Endodermal cell (in vitro differentiated cells): Measurements from ENCODE around the gene SMIM15. TPM values are rescaled to one million over a fixed set of nuclear protein-coding genes. Genes with fewer than 3 reads are reported as not detected.

Experiments used
- DNase-seq: peaks from one replicate; pipeline ENCODE4 v3.0.0-alpha.2; 2017
- H3K27ac ChIP-seq: 2 replicates; pipeline ENCODE4 v1.5.1; 2013; ENCODE audit warnings: mild to moderate bottlenecking, low read depth, low read length, moderate library complexity
- H3K27me3 ChIP-seq: 2 replicates; pipeline ENCODE4 v1.6.1; 2013; ENCODE audit warnings: mild to moderate bottlenecking, low read length, moderate library complexity; ENCODE audit not compliant: insufficient read depth, control insufficient read depth, poor library complexity, severe bottlenecking
- H3K36me3 ChIP-seq: 2 replicates; pipeline ENCODE4 v1.7.0; 2013; ENCODE audit warnings: mild to moderate bottlenecking, low read length, moderate library complexity; ENCODE audit not compliant: control insufficient read depth, insufficient read depth
- H3K4me1 ChIP-seq: one replicate; pipeline ENCODE4 v1.7.0; 2013; ENCODE audit warnings: low read length; ENCODE audit not compliant: control insufficient read depth, insufficient read depth
- H3K4me3 ChIP-seq: 2 replicates; pipeline ENCODE4 v1.5.1; 2013; ENCODE audit warnings: mild to moderate bottlenecking, low read length, moderate library complexity
- H3K9ac ChIP-seq: 2 replicates; pipeline ENCODE4 v1.6.1; 2013; ENCODE audit warnings: mild to moderate bottlenecking, low read length, moderate library complexity; ENCODE audit not compliant: poor library complexity, severe bottlenecking; ENCODE audit errors: extremely low read depth
- H3K9me3 ChIP-seq: 2 replicates; pipeline ENCODE4 v1.6.1; 2013; ENCODE audit warnings: mild to moderate bottlenecking, low read length, moderate library complexity; ENCODE audit not compliant: control insufficient read depth
- H3K27ac Mint-ChIP-seq: 2 replicates; pipeline ENCODE4 v1.8.0; 2020; ENCODE audit warnings: mixed read lengths
- H3K27me3 Mint-ChIP-seq: 2 replicates; pipeline ENCODE4 v1.8.0; 2021; ENCODE audit warnings: mild to moderate bottlenecking, mixed read lengths; ENCODE audit not compliant: insufficient read depth
- H3K36me3 Mint-ChIP-seq: 2 replicates; pipeline ENCODE4 v1.8.0; 2020; ENCODE audit warnings: low read depth, mixed read lengths
- H3K4me1 Mint-ChIP-seq: 2 replicates; pipeline ENCODE4 v1.8.0; 2020; ENCODE audit warnings: mixed read lengths
- H3K4me3 Mint-ChIP-seq: 2 replicates; pipeline ENCODE4 v1.8.0; 2020; ENCODE audit warnings: mild to moderate bottlenecking, moderate library complexity, mixed read lengths
- H3K9me3 Mint-ChIP-seq: 2 replicates; pipeline ENCODE4 v1.8.0; 2020; ENCODE audit warnings: mild to moderate bottlenecking, mixed read lengths
- CTCF ChIP-seq: fragments of 200-600 bp; sonication (generic); conservative IDR thresholded peaks from 2 replicates; pipeline ENCODE4 v1.5.0; 2021; ENCODE audit warnings: antibody characterized with exemption, mild to moderate bottlenecking
- WGBS, 2 experiments: methylation state at CpG; one replicate each; pipeline versions ENCODE4 v1.1.5 to v1.1.7; 2013; ENCODE audit warnings: missing lambda C conversion rate in 2 of 2, mixed read lengths in 1 of 2; ENCODE audit not compliant: insufficient coverage in 1 of 2, insufficient read length in 1 of 2; 5-methylcytosine and 5-hydroxymethylcytosine counted together
- total RNA-seq, 2 donors: library from RNA; stranded (reverse); fragmentation: NEBNext Ultra II Directional in 1 of 2; extraction: Animal tissue kit (Norgen Biotek cat#: 25700) in 1 of 2; gene quantifications; 2 replicates in 1 of 2; 3 replicates in 1 of 2; pipeline ENCODE4 v1.2.1, GENCODE V29; 2021

SMIM15 gene
- total RNA-seq, 2 donors from 2014 or later: 54.7 to 61.2 TPM

DNA sequence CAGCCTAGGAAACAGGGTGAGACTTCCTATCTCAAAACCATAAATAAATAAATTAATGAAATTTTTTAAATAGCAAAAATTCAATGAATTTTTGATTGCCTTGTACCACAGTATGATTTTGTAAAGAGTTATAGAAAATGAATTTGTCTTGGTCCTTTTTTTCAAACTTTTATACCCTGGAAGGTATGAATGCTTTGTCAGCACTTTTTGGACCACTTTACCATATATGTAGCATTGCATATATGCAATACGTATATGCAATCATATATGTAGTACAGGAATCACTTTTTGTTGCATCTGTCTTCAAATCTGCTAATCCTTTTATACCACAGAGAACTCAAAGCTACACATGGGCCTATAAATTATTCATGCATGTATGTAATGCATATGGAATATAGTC, 9.2 kb upstream of the SMIM15 start:
- H3K9me3 ChIP-seq: no peaks in the 10 kb centered on the region
- H3K4me1 ChIP-seq: no peaks in the 10 kb centered on the region
- Mint-ChIP-seq H3K27me3 (peaks cover 3% of the 10 kb centered on the region), H3K36me3 (no peaks in the 10 kb centered on the region), H3K27ac (no peak overlapping the region), H3K9me3 (no peaks in the 10 kb centered on the region), H3K4me1 (peaks cover 16% of the 10 kb centered on the region), H3K4me3 (no peak overlapping the region)
- no peak overlapping the region for H3K9ac ChIP-seq
- peaks cover 32% of the 10 kb centered on the region for H3K27me3 ChIP-seq
- no peak for TF ChIP-seq CTCF
- H3K27ac ChIP-seq: no peak overlapping the region
- DNase-seq: no peak
- no CpG with 5 or more reads among the region's 1 CpG for WGBS, 2 experiments
- H3K36me3 ChIP-seq: no peaks in the 10 kb centered on the region
- no peak overlapping the region for H3K4me3 ChIP-seq

- Histone ChIP-seq H3K4me3 (peak overlapping the region; percentile 57), H3K36me3 (no peaks in the 10 kb centered on the region), H3K27ac (no peak overlapping the region), H3K9me3 (peaks cover 6% of the 10 kb centered on the region), H3K4me1 (no peaks in the 10 kb centered on the region), H3K27me3 (peaks cover 32% of the 10 kb centered on the region), H3K9ac (no peak overlapping the region)
- no peak for TF ChIP-seq CTCF
- Mint-ChIP-seq H3K36me3 (peaks cover 8% of the 10 kb centered on the region), H3K27ac (no peak overlapping the region), H3K4me3 (no peak overlapping the region), H3K27me3 (peaks cover 3% of the 10 kb centered on the region), H3K4me1 (peaks cover 14% of the 10 kb centered on the region), H3K9me3 (peaks cover 8% of the 10 kb centered on the region)
- DNase-seq: no peak
- WGBS, 2 experiments: 57 to 77% methylated on average over 7 to 8 of the region's 8 CpGs
These were observed 6.7 kb upstream of the SMIM15 start for GRCh38 chr5:61168951-61169350.

DNA sequence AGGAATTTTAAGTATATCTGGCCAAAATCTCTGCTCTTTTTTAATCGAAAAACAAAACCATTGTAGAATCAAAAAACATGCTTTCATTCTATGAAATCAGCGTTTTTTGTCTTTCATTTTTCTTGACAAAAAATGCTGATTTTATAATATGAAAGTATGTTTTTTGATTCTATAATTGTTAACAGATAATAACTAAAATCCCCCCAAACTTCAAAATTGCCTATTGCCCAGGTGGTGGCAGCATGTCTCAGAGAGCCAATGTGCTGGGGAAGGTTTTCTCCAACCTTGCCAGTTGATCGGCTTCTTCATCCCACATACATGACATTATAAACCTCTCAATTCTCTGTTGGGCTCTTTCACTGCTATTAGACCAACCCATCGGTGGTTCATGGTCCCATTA, 5.1 kb upstream of the SMIM15 start:
- peaks cover 12% of the 10 kb centered on the region for H3K36me3 Mint-ChIP-seq
- H3K27me3 Mint-ChIP-seq: no peaks in the 10 kb centered on the region
- H3K9me3 Mint-ChIP-seq: peaks cover 13% of the 10 kb centered on the region
- no peak overlapping the region for H3K4me3 Mint-ChIP-seq
- no peaks in the 10 kb centered on the region for H3K36me3 ChIP-seq
- peak; percentile 58 for DNase-seq
- H3K27ac ChIP-seq: no peak overlapping the region
- no peak overlapping the region for H3K4me3 ChIP-seq
- H3K9ac ChIP-seq: no peak overlapping the region
- no peaks in the 10 kb centered on the region for H3K4me1 ChIP-seq
- peaks cover 14% of the 10 kb centered on the region for H3K4me1 Mint-ChIP-seq
- WGBS, 2 experiments: 77% methylated on average over 3 to 4 of the region's 4 CpGs
- H3K27me3 ChIP-seq: peaks cover 17% of the 10 kb centered on the region
- no peak overlapping the region for H3K27ac Mint-ChIP-seq
- peaks cover 9% of the 10 kb centered on the region for H3K9me3 ChIP-seq
- TF ChIP-seq CTCF: peak; percentile 64
